GM12891 (cell line): Measurements from ENCODE around the gene NIP7.
A peak's percentile ranks its signal among the peaks of the same experiment; 100 is the strongest.

Source experiments
- DNase-seq: peaks from one replicate; pipeline ENCODE4 v3.0.0; 2011; ENCODE audit warnings: low spot score; ENCODE audit not compliant: insufficient read length
- FAIRE-seq: peaks from 2 replicates; lab custom pipeline; 2011; peaks lifted over from hg19 to GRCh38; lab: Jason Lieb, UNC
- PAX5 ChIP-seq: IDR thresholded peaks from 2 replicates; pipeline ENCODE4 v1.6.1; 2011; ENCODE audit warnings: low read length, moderate library complexity, mild to moderate bottlenecking; ENCODE audit not compliant: insufficient read depth, severe bottlenecking
- POLR2A ChIP-seq: IDR thresholded peaks from 2 replicates; pipeline ENCODE4 v1.6.1; 2011; ENCODE audit warnings: low read depth, low read length, control low read depth
- POLR2AphosphoS5 ChIP-seq: IDR thresholded peaks from 2 replicates; pipeline ENCODE4 v1.6.1; 2011; ENCODE audit warnings: low read depth, low read length, control low read depth
- POU2F2 ChIP-seq: IDR thresholded peaks from 2 replicates; pipeline ENCODE4 v1.6.1; 2011; ENCODE audit warnings: low read depth, mild to moderate bottlenecking, control low read depth, low read length, moderate library complexity
- SPI1 ChIP-seq: IDR thresholded peaks from 2 replicates; pipeline ENCODE4 v1.6.1; 2011; ENCODE audit warnings: low read depth, low read length, control low read depth
- TAF1 ChIP-seq: IDR thresholded peaks from 2 replicates; pipeline ENCODE4 v1.6.1; 2011; ENCODE audit warnings: low read depth, low read length, control low read depth

Gene NIP7

DNA sequence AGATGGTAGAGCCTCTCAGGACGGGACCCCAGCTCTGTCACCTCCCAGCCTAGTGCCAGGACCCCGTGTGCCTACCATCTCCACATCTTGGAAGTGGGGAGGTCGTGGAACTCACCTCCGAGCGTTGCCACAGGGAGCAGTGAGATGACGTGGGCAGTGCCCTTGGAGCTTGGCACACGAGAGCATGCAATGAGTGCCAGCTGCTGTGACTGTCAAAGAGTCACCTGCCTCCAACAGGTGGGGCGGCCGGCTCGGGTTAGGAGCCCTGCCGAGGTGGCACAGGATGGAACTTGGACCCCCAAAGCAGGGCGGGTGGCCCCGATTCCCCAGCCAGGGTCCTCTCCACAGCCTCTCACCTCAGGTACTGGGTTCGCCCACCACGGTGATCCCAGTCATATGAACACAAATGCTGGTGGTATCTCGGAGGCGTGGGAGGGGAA, 23.0 kb upstream of the NIP7 start:
- TF ChIP-seq POLR2AphosphoS5 (0 out of 2 replicates have a peak, but pooled peaks have one; percentile 26), POU2F2 (no peak)
- no peak for FAIRE-seq
- DNase-seq = no peak

DNA sequence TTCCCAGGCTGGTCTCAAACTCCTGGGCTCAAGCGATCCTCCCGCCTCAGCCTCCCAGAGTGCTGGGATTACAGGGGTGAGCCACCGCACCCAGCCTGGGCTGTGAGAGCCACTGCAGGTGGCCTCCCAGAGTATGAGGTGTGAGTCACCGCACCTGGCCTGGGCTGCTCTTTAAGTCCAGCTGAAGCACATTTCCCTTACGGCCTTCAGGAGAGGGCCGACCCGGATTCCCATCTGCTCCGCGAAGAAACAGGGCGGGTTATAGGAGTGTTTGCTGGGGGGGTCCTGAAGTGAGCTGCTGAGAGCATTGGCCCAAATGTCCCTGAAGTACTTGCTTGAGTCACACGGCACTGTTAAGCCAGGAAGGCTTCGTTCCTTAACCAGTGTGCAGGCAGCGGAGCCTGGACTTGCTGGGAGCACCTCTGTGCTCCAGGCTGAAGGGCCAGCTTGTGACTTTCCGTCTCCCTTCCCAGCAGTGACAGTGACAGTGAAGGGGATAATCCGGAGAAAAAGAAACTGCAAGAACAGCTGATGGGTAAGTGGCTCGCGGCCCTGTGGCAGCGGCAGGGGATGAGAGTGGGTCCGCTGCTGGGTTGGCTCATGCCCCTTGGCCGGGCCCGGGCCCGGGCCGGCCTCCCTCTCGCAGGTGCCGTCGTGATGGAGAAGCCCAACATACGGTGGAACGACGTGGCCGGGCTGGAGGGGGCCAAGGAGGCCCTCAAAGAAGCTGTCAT, 21.2 kb upstream of the NIP7 start:
- DNase-seq = no peak
- no peak for FAIRE-seq
- no peak for TF ChIP-seq TAF1
- no peak for TF ChIP-seq PAX5
- no peak for TF ChIP-seq POLR2A
- TF ChIP-seq SPI1 = no peak
- TF ChIP-seq POU2F2 = no peak
- no peak for TF ChIP-seq POLR2AphosphoS5

DNA sequence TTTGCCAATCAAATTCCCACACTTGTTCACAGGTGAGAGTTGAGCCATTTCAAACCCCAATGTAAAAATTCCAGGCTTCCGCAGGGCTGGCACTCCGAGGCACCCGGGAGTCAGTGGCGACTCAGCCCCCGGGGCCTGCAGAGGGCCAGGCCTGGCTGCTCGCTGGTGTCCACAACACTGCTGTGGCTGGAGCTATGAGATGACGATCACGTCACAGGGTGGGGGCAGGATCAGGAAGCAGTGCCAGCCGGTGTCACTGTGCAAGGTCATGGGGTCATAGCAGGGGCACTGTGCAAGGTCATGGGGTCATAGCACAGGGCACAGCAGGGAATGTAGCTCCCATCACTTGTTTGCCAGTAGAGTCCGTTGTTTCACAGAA, 20.7 kb upstream of the NIP7 start:
- DNase-seq (no peak), FAIRE-seq (no peak)

DNA sequence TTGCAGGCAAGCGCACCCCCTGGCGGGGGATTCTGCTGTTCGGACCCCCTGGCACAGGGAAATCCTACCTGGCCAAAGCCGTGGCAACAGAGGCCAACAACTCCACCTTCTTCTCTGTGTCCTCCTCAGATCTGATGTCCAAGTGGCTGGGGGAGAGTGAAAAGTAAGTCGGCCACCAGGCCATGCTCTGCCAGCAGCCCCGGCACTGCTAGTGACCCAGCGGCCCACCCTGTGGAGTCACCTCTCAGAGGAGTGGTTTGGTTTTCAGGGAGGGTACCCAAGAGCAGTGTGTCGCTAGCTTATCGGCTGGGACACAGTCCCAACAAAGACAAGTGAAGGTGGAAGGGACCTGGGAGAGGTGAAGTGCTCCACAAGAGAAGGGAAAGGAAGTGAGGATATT, 20.2 kb upstream of the NIP7 start:
- no peak for TF ChIP-seq POLR2A
- DNase-seq (no peak), FAIRE-seq (no peak)

More for the DNA sequence above, 20.7 kb upstream of the NIP7 start:
- TF ChIP-seq PAX5 = no peak
- TF ChIP-seq POU2F2 = no peak

DNA sequence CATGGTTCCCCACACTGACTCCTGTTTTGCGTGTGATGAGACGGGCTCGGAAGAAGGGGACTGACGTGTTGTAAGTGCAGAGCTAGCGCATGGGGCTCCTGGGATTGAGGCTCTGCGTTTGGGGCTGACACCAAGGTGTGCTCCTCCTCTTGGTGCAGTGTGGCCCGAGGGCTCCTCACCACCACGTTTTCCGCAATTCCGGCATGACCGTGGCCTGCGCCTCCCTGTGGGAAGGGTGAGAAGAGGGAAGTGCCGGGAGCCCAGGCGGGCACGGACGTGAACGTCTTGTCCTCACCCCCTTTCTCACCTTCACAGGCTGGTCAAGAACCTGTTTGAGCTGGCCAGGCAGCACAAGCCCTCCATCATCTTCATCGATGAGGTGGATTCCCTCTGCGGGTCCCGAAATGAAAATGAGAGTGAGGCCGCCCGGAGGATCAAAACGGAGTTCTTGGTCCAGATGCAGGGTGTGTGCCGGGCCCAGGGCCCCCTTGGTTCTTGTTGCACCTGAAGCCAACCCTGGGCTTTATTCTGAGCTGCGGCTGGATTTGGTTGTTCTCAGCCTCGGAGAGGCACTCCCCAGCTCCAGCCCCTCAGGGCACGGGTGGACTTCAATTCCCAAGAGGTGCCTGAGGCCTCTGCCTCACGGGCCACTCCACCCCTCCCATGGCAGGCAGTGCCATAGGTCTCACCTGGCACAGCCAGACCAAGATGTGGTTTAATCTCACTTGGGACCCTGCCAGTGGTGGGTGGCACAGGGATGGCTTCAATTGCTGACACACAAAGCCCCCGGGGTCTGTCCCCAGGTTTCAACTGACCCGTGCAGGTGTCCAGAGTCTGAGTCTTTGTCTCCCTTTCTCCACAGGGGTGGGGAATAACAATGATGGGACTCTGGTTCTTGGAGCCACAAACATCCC, 19.5 kb upstream of the NIP7 start:
- no peak for DNase-seq
- TF ChIP-seq SPI1 (no peak), POLR2AphosphoS5 (no peak), POU2F2 (no peak), PAX5 (no peak), POLR2A (no peak), TAF1 (no peak)
- no peak for FAIRE-seq

DNA sequence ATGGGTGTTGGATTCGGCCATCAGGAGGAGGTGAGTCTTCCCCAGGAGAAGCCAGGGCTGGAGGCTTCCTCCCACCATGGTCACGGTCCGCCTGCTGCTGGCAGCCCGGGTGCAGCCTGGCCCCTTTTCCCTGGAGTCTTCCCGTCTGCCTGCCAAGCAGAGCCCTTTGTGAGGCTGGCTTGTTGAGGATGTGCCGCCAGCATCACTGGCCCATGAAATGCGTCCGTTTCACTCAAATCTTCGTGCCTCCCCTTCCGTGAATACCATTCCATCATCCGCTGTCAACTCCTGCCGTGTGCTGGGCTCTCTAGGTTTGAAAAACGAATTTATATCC, 18.9 kb upstream of the NIP7 start:
- FAIRE-seq (no peak), DNase-seq (no peak)
- no peak for TF ChIP-seq PAX5
- no peak for TF ChIP-seq POU2F2
- 0 out of 2 replicates have a peak, but pooled peaks have one; percentile 29 for TF ChIP-seq POLR2AphosphoS5

DNA sequence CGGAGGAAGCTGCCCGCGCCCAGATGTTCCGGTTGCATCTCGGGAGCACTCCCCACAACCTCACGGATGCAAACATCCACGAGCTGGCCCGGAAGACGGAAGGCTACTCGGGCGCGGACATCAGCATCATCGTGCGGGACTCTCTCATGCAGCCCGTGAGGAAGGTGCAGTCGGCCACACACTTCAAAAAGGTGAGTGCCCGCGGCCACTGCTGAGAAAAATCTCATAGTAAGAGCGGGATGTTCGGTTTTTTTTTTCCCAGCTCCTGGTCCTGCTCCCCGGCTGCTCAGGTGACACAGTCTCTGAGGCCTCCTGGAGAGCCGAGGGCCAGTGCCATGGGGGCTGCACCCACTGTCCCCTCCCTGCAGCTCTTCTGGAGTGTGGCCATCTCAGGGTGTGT, 18.5 kb upstream of the NIP7 start:
- TF ChIP-seq TAF1 (no peak), POLR2A (no peak)
- no peak for FAIRE-seq
- DNase-seq = no peak

DNA sequence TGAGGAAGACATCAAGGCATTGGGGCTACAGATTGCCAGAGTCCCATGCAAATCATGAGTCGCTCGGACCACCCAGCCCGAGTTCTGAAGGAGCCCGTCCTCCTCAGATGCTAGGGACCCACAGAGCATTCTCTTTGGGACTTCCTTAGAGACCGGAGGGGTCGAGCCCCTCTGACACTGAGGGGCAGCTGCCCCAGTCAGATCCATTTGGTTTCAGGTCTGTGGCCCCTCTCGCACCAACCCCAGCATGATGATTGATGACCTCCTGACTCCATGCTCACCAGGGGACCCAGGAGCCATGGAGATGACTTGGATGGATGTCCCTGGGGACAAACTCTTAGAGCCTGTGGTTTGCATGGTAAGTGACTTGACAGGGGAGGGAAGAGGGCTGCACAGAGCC, 17.2 kb upstream of the NIP7 start:
- FAIRE-seq (no peak), DNase-seq (no peak)
- TF ChIP-seq PAX5 (no peak), TAF1 (no peak), POU2F2 (no peak), SPI1 (no peak)

DNA sequence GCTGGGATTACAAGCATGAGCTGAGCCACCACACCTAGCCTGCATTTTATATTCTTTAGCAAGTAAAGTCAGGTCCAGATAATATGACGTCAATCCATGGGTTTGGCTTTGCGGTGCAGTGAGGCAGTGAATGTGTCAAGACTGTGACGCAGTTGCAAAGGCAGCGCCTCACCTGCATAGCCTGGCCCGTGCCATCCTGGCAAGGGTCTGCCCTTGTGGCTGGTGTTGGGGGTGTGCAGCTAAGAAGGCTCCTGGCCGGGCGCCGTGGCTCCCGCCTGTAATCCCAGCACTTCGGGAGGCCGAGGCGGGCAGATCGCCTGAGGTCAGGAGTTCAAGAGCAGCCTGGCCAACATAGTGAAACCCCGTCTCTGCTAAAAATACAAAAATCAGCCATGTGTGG, 16.2 kb upstream of the NIP7 start:
- FAIRE-seq (no peak), DNase-seq (no peak)
- TF ChIP-seq POU2F2 (no peak), TAF1 (no peak), POLR2A (no peak), PAX5 (no peak)

DNA sequence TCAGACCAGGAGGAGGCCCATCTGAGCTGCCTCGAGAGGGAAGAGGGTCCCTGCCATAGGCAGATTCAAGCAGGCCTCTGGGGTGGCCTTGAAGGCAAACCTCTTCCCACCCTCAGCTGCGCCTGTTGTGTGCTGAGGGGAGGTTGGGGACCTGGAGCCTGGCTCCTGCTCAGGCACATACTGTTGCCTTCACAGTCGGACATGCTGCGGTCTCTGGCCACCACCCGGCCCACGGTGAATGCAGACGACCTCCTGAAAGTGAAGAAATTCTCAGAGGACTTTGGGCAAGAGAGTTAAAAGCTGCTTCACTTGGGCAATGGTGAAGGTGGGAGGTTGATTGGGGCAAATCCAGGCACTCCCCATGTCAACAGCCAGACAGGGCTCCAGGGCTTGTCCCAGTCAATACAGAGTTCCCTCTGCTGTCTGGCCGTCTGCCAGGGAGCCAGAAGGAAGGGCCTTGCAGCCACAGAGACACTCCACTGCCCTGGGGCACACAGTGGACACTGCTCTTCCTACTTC, 15.5 kb upstream of the NIP7 start:
- DNase-seq (no peak), FAIRE-seq (no peak)
- TF ChIP-seq POLR2AphosphoS5 (no peak), POLR2A (no peak; the same call in 1 of the 2 replicates), POU2F2 (no peak), SPI1 (no peak)

DNA sequence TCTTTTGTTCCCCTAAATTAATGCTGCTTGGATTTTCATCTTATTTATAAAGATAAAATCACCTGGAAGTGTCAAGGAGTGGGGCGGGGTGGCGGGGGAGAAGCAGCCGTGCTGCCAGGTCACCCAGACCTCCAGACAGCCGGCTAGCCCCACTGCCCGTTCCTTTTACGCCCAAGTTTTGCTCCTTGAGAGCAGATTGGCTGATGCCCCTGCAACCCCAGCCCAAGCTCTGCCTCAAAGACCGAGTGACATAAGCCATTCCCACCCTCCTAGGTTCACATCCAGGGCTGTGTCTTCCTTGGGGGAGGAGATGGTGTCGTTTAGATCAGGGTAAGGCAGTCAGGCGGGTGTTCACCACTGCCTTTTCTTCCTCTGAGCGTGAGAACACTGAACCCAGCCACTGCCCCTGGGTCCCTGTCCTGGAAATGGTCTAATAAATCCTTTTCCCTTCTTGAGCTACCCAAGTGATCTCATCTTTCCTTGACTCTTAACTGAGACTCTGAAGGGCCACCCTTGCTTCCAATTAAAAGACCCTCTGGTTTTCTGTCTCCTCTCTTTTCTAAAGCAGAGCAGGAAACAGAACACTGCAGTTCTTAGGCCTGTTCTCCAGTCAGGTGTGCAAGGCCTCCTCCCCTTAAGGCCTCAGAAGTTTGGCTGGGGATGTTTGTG, 14.9 kb upstream of the NIP7 start:
- no peak for DNase-seq
- TF ChIP-seq POLR2AphosphoS5 (no peak), POLR2A (no peak), POU2F2 (no peak), TAF1 (no peak), PAX5 (no peak), SPI1 (no peak)
- no peak for FAIRE-seq
